B cell (primary cell): ENCODE measurements around the gene ARPC2.
A peak's percentile ranks its signal among the peaks of the same experiment; 100 is the strongest.

ENCODE experiments used
- EZH2 ChIP-seq: IDR thresholded peaks from 2 replicates; pipeline ENCODE4 v1.6.1; 2012; ENCODE audit warnings: borderline replicate concordance, low read depth, mild to moderate bottlenecking, moderate library complexity, low read length; ENCODE audit not compliant: insufficient read depth, poor library complexity, severe bottlenecking
- TF ChIP-seq, protein P1 (sequence below): fragments of 200-600 bp; IDR thresholded peaks from one replicate; pipeline ENCODE4 v1.8.0; 2022; ENCODE audit warnings: antibody characterized with exemption, mild to moderate bottlenecking

DNA sequence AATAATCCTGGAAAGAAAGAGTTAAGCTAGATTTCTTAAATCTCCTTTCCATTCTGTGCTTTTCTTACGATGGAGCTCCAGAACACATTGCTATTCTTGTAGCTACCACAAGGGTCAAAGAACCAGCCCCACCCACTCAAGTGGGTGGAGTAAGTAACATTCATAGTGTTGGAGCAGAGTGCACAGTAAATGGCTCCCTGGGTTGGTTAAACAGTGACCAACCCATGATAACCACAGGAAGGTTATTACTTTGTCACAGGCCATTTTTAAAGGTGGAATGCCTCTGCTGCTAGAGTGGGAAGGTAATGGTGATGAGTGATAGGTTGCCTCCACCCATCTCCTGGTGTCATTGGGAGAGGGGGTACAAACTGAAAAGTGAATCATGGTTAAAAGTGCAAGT is 13.9 kb downstream of the ARPC2 start:
- TF ChIP-seq, protein P1, sequence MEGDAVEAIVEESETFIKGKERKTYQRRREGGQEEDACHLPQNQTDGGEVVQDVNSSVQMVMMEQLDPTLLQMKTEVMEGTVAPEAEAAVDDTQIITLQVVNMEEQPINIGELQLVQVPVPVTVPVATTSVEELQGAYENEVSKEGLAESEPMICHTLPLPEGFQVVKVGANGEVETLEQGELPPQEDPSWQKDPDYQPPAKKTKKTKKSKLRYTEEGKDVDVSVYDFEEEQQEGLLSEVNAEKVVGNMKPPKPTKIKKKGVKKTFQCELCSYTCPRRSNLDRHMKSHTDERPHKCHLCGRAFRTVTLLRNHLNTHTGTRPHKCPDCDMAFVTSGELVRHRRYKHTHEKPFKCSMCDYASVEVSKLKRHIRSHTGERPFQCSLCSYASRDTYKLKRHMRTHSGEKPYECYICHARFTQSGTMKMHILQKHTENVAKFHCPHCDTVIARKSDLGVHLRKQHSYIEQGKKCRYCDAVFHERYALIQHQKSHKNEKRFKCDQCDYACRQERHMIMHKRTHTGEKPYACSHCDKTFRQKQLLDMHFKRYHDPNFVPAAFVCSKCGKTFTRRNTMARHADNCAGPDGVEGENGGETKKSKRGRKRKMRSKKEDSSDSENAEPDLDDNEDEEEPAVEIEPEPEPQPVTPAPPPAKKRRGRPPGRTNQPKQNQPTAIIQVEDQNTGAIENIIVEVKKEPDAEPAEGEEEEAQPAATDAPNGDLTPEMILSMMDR: peak; percentile 42
- TF ChIP-seq EZH2: no peak
